DMS53 treated with DMSO at 0.1 percent for 48 hours (cell line): Measurements from ENCODE around the gene ZBTB42.

ENCODE experiments used
- DNase-seq: peaks from one replicate; lab custom pipeline; 2025; ENCODE audit not compliant: unreplicated experiment; lab: John Stamatoyannopoulos, UW

Gene ZBTB42

DNA sequence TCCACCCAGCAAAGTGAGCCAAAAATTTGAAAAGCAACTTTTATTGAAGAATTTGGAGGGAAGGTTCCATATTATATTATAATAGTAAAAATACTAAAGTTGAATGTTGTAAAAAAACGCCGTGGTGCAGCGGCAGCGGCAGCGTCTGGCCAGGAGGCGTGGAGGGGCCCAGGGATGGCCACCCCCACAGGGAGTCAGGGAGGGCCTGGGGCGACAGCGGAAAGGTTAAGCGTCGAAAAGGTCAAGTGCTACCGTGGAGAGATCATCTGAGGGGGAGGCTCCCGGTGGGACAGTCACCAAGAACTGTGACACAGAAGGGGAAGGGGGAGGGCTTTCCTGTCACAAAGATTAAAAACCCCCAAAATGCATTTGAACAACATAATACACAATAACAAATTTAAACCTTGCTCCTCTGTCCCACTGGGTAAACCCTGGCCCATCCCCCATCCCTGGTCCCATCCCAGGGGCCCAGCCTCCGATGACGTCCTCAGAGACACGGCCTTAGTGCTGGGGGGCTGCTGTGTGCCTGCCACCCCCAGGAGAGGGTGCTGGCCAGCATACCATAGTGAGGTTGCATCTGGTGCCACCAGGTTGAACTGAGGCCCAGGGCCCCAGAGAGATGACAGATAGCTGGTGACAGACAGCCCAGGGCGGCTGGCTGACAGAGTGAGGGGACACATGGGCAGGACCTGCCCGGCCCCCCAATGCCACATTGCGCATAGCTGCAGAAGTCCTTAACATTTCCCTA lies 31.4 kb upstream of the ZBTB42 start:
- DNase-seq = no peak

DNA sequence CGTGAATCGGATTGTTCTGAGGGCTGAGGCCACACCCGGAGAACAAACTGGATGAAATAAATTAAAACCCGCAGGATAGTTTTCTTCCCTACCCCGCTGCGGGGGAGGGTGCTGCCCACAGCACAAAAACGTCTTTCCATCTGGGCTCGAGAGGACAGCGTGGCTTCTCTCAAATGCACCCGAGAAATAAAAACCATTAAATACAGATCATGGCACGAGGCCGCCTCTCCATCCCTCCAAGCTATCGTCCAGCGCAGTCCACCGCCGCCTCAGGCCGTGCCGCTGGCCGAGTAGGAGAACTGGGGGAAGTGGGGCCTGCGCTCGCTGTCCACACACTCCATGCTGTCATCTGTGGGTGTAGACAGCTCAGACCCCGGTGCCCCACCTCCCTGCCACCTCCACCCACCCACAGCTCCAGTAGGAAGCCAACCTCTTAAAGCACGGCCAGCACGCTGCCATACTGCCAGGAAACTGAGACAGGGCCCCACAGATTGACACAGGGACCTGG lies 30.8 kb upstream of the ZBTB42 start:
- no peak for DNase-seq

DNA sequence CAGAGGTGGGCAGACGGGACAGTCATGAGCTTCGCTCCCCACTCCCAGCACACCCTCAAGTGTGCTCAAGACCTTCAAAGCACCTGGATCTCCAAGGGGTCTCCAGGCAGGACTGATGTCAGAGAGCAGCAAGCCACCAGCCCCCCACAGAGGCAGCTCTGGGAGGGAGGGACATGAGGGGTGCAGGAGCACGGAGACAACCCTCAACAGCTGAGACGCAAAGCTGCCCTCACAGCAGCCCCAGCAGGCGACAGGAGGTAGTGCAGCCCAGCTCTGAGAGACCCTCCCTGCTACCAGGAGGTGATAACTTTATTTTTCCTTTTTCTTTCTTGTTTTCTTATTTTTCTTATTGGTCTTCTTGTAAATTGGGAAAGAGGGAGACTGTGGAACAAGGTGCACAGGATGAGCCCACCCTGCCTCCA lies 30.0 kb upstream of the ZBTB42 start:
- DNase-seq = no peak

- DNase-seq = no peak
Measured at GRCh38 chr14:104771374-104771773, 29.5 kb upstream of the ZBTB42 start.

GRCh38 chr14:104771918-104772706 lies 28.8 kb upstream of the ZBTB42 start:
- DNase-seq = no peak

- DNase-seq = no peak
Measured at GRCh38 chr14:104772707-104773504, 28.0 kb upstream of the ZBTB42 start.

GRCh38 chr14:104773505-104774452 lies 27.1 kb upstream of the ZBTB42 start:
- no peak for DNase-seq

GRCh38 chr14:104774453-104775072 lies 26.3 kb upstream of the ZBTB42 start:
- DNase-seq = no peak

DNA sequence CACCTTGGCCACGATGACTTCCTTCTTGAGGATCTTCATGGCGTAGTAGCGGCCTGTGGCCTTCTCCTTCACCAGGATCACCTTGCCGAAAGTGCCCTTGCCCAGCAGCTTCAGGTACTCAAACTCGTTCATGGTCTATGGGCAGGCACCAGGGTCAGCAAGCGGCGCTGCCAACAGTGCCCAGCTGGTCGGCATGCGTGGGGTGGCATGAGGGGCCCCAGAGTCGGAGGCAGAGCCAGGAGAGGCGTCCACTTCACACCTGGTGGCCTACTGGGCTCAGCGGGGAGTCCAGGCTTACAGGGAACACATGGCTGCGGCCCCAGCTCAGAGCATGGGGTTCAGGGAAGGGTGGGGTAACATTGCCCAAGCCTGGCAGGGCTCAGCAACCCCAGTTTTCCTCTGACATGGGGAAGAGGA lies 25.8 kb upstream of the ZBTB42 start:
- no peak for DNase-seq

DNA sequence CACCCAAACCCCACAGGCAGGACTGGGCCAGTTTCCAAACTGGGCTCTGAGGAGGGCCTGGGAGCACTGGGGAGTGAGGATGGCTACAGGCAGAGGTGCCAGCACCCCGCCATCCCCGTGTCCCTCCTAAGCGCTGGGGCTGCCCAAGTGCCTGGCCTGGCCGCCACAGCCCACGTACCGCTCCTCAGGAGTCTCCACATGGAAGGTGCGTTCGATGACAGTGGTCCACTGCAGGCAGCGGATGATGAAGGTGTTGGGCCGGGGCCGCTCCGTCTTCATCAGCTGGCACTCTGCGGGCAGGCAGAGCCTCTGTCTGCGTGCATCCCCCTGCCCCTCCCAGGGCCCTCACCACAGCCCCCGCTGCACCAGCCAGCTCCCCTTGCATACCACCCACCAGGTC lies 24.4 kb upstream of the ZBTB42 start:
- DNase-seq = no peak

DNA sequence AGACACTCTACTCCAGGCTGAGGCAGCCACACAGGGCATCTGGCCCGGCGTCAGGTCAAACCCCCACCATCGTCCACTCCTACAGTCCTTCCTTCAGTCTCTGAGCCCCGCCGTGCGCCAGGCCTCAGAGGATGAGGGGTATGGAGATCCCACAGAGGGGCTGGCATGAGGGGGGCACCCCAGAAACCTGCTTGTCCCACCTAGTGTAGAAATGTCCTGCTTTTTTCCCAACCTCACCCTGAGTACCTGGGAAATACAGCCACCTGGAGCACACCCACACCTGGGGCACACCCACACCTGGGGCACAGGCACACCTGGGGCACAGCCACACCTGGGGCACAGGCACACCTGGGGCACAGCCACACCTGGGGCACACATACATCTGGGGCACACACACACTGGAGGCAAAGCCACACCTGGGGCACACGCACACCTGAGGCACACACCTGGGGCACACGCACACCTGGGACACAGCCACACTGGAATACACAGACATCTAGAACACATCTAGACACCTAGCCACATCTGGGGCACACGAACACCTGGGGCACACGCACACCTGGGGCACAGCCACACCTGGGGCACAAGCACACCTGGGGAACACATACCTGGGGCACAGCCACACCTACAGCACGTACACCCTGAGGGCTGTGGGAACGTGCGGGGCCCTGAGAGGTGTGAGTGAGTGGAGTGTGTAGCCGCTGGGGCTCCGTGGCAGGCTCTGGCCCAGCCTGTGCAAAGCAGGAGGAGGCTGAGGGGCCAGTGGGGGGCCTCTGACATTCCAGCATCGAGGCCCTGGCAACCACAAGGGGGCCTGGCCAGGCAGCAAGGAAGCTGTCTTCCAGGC lies 23.7 kb upstream of the ZBTB42 start:
- DNase-seq = no peak

DNA sequence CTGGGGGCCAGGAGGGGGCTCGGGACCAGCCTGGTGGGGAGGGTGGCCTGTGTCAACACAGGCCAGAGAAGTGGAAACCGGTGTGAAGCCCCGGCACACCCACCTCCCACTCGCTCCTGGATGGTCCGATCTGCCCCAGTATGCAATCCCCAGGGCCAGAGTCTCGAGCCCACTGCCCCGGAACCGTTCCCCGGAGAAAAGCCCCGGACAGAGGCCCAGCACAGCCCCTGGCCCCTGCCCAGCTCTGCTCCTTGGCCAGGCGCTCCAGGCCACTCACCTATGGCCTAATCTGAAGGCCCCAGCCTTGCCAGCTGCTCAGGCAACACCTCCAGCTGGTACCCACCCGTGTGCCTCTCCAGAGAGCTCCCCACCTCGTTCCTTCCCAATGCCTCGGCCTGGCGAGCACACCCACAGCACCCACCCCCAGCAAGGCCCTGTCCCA lies 23.1 kb upstream of the ZBTB42 start:
- DNase-seq = no peak

DNA sequence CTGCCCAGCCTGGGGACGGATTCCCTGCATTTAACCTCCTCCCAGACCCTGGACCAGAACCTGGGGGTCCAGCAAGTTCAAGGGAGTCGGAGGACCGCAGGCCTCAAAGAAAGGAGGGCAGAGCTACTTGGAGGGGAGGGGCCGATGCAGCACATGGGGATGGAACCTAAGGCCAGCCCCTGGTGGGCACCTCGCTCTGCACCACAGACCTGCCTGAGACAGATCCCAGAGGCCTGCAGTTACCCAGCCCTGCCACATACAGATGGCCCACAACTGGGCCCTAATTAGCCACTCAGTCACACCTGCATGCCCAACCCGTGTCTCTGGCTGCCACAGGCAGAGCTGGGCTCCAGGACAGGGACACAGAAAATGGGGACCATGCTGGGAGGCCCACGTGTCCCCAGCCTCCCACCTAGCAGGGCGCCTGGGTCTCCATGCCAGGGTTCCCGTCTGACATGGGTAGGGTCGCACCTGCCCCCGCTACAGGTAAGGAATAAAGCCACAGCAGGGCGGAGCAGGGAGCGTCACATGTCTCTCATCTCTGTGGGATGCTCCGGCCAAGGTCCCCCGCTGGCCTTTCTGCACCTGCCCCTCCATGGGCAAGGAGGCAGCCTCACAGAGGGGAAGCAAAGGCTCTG lies 22.1 kb upstream of the ZBTB42 start:
- DNase-seq = no peak

DNA sequence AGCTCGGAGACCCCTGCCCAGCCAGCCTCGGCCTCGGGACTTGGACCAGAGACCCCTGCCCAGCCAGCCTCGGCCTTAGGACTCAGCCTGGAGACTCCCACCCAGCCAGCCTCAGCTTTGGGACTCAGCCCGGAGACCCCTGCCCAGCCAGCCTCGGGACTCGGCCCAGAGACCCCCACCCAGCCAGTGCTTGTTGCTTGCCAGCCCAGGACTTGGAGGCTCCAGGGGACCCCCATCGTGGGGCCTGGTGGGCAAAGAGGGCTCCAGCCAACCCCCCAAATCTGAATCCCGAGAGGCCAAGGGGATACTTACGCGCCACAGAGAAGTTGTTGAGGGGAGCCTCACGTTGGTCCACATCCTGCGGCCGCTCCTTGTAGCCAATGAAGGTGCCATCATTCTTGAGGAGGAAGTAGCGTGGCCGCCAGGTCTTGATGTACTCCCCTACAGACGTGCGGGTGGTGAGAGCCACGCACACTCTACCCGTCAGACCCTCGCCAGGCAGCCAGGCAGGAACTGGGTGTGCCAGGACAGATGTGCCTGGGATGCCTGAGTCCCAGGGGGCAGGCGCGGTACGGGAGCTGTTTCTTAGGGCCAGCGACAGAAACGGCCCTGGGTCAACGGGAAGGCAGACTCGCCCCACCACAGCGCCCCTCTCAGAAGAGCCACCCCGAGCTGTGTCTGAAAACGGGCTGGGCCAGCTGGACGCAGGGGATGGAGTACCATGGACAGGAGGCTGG lies 21.0 kb upstream of the ZBTB42 start:
- no peak for DNase-seq

DNA sequence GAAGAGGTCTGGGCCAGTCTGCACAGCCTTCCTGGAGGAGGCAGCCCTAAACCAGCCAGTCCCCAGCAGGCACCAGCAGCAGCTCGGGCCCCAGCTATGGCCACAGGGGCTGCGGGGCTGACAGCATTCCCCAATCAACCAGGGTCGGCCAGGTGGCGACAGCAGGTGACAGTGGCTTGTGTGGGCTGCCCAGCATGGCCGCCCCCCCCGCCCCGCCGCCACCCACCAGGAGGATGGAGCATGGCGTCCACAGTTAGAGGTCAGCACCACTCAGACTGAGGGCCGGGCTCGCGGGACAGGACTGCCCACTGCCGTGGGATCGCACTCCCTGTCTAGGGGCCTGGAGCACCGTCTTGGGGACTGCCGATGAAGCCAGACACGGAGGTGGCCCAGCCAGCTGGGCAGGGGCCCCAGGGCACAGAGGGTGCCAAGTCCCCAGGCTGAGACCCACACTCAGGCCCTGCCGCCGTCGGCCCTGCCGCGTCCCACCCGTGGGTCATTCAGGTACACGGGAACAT lies 20.3 kb upstream of the ZBTB42 start:
- DNase-seq = no peak

DNA sequence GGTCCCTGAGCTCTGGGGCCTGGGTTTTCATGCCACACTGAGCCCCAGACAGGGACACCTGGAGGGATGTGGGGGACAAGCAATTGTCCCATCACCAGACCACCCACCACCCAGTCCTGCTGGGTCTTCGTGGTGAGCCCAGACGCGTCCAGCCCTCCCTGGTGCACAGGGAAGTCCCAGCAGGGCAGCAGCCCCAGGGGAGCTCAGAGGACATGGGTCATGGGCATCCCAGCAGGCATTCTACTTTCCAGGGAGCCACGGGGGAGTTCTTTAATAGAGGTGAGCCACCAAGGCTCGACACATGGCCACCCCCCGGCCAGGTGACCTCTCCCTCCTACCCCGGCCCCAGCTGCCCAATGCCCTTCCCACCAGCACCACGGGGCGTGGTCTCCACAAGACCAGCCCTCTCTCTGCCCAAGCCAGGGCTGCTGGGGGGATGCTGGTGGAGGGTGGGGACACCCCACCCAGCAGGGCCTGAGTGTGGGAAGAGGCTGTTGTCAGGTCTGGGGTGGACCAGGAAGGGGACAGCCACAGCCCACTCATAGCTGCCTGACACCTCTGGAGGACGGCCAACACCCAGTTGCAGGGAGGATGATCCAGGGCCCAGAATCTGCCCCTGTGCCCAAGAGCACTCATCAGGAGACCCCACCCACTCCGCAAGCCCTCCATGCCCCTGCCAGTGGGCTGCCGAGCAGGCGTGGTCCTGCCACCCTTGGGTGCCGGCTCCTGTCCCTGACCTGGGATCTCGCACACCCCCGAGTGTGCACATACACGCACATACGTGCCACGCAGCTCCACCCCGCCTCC lies 19.4 kb upstream of the ZBTB42 start:
- no peak for DNase-seq
